Astrocyte (in vitro differentiated cells and primary cell): Measurements from ENCODE around the gene CRACDL.

Experiments
- CTCF ChIP-seq: IDR thresholded peaks from 2 replicates; pipeline ENCODE4 v1.5.1; 2011; ENCODE audit warnings: low read depth, mild to moderate bottlenecking, inconsistent platforms, low read length, moderate library complexity; ENCODE audit not compliant: insufficient read depth
- EZH2 ChIP-seq: IDR thresholded peaks from 2 replicates; pipeline ENCODE4 v1.6.1; 2012; ENCODE audit warnings: mild to moderate bottlenecking, low read length, inconsistent platforms; ENCODE audit not compliant: insufficient read depth

GRCh38 chr2:98882368-98882767 lies 53.7 kb downstream of the CRACDL start:
- TF ChIP-seq CTCF (no peak), EZH2 (no peak)
